ENCODE results near the gene NEK8. TPM values are rescaled to one million over a fixed set of nuclear protein-coding genes. Genes with fewer than 3 reads are reported as not detected.
A peak's percentile ranks its signal among the peaks of the same experiment; 100 is the strongest.
"Not testable (repeated sequence)": the region's sequence is repeated elsewhere in the genome, so short reads cannot be mapped to it uniquely, and the experiment has no call there.

The NEK8 gene
- total RNA-seq, 1 experiment from 2014 or later = 8.6 TPM

- no peaks in the 10 kb centered on the region for H3K27me3 Mint-ChIP-seq (ENCODE audit: insufficient read depth, unreplicated experiment)
- peaks cover 7% of the 10 kb centered on the region for H3K4me1 Mint-ChIP-seq (ENCODE audit: insufficient read depth, unreplicated experiment)
- intact Hi-C loops (cut with micrococcal nuclease) = no loop called here
- BruUV-seq (replicated peaks) = no TSS peak
- DNase-seq (ENCODE audit: unreplicated experiment) = no peak
- TF ChIP-seq, protein P1, sequence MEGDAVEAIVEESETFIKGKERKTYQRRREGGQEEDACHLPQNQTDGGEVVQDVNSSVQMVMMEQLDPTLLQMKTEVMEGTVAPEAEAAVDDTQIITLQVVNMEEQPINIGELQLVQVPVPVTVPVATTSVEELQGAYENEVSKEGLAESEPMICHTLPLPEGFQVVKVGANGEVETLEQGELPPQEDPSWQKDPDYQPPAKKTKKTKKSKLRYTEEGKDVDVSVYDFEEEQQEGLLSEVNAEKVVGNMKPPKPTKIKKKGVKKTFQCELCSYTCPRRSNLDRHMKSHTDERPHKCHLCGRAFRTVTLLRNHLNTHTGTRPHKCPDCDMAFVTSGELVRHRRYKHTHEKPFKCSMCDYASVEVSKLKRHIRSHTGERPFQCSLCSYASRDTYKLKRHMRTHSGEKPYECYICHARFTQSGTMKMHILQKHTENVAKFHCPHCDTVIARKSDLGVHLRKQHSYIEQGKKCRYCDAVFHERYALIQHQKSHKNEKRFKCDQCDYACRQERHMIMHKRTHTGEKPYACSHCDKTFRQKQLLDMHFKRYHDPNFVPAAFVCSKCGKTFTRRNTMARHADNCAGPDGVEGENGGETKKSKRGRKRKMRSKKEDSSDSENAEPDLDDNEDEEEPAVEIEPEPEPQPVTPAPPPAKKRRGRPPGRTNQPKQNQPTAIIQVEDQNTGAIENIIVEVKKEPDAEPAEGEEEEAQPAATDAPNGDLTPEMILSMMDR (IDR thresholded peaks at IDR 0.05; ENCODE audit: unreplicated experiment) = no peak
- H3K36me3 Mint-ChIP-seq (ENCODE audit: insufficient read depth, unreplicated experiment) = peaks cover 6% of the 10 kb centered on the region
- no peak overlapping the region for H3K27ac Mint-ChIP-seq (ENCODE audit: low read depth, unreplicated experiment)
- no peaks in the 10 kb centered on the region for H3K9me3 Mint-ChIP-seq (ENCODE audit: unreplicated experiment)
- ChIA-PET POLR2A (interaction anchor here (1.0 to 18.0 kb wide), 2 partner anchors 10 to 12 kb away, joined by 3 to 1135 read pairs; partner anchors contain the start of gene TRAF4), CTCF (interaction anchor here (1.1 to 2.0 kb wide), 4 partner anchors 8 to 17 kb away, joined by 3 to 7 read pairs (median 4); partner anchors contain the start of gene TLCD1)
- no peak overlapping the region for H3K4me3 Mint-ChIP-seq (ENCODE audit: unreplicated experiment)
Observed at GRCh38 chr17:28734712-28735241, 6.2 kb downstream of the NEK8 start.

- Mint-ChIP-seq H3K27ac (ENCODE audit: low read depth, unreplicated experiment) (no peak overlapping the region), H3K9me3 (ENCODE audit: unreplicated experiment) (no peaks in the 10 kb centered on the region), H3K27me3 (ENCODE audit: insufficient read depth, unreplicated experiment) (no peaks in the 10 kb centered on the region), H3K36me3 (ENCODE audit: insufficient read depth, unreplicated experiment) (peaks cover 6% of the 10 kb centered on the region), H3K4me3 (ENCODE audit: unreplicated experiment) (no peak overlapping the region), H3K4me1 (ENCODE audit: insufficient read depth, unreplicated experiment) (peaks cover 5% of the 10 kb centered on the region)
- CTCF ChIA-PET = interaction anchor here (0.6 to 2.0 kb wide), 5 partner anchors 8 to 17 kb away, joined by 3 to 7 read pairs (median 3); partner anchors contain the start of gene TLCD1
- DNase-seq (ENCODE audit: unreplicated experiment) = peak; percentile 39
- BruUV-seq (replicated peaks) = no TSS peak
- TF ChIP-seq, protein P1 (IDR thresholded peaks at IDR 0.05; ENCODE audit: unreplicated experiment) = no peak
- POLR2A ChIA-PET = interaction anchor here (0.7 to 18.0 kb wide), 4 partner anchors 10 to 217 kb away, joined by 3 to 1135 read pairs (median 3); partner anchors contain the start of genes RPL23A and TRAF4
- intact Hi-C loops (cut with micrococcal nuclease) = no loop called here
Observed at GRCh38 chr17:28735242-28735722, 6.7 kb downstream of the NEK8 start.

DNA sequence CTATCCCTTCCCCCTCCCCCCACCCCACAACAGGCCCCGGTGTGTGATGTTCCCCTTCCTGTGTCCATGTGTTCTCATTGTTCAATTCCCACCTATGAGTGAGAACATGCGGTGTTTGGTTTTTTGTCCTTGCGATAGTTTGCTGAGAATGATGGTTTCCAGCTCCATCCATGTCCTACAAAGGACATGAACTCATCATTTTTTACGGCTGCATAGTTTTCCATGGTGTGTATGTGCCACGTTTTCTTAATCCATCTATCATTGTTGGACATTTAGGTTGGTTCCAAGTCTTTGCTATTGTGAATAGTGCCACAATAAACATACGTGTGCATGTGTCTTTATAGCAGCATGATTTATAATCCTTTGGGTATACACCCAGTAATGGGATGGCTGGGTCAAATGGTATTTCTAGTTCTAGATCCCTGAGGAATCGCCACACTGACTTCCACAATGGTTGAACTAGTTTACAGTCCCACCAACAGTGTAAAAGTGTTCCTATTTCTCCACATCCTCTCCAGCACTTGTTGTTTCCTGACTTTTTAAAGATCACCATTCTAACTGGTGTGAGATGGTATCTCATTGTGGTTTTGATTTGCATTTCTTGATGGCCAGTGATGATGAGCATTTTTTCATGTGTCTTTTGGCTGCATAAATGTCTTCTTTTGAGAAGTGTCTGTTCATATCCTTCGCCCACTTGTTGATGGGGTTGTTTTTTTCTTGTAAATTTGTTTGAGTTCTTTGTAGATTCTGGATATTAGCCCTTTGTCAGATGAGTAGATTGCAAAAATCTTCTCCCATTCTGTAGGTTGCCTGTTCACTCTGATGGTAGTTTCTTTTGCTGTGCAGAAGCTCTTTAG is 7.6 kb downstream of the NEK8 start:
- H3K9me3 Mint-ChIP-seq (ENCODE audit: unreplicated experiment); H3K4me3 Mint-ChIP-seq (ENCODE audit: unreplicated experiment); DNase-seq (ENCODE audit: unreplicated experiment); H3K36me3 Mint-ChIP-seq (ENCODE audit: insufficient read depth, unreplicated experiment); H3K27me3 Mint-ChIP-seq (ENCODE audit: insufficient read depth, unreplicated experiment); intact Hi-C loops (cut with micrococcal nuclease); H3K27ac Mint-ChIP-seq (ENCODE audit: low read depth, unreplicated experiment); H3K4me1 Mint-ChIP-seq (ENCODE audit: insufficient read depth, unreplicated experiment); BruUV-seq (replicated peaks): not testable (repeated sequence)
- ChIA-PET POLR2A (interaction anchor here (0.7 to 18.0 kb wide), 3 partner anchors 11 to 216 kb away, joined by 3 to 1135 read pairs (median 3); partner anchors contain the start of genes RPL23A and TRAF4), CTCF (interaction anchor here (0.6 to 2.0 kb wide), 5 partner anchors 8 to 16 kb away, joined by 3 to 7 read pairs (median 3); partner anchors contain the start of gene TLCD1)

GRCh38 chr17:28737316-28737715 is 8.7 kb downstream of the NEK8 start:
- Mint-ChIP-seq H3K27me3 (ENCODE audit: insufficient read depth, unreplicated experiment) (no peaks in the 10 kb centered on the region), H3K4me1 (ENCODE audit: insufficient read depth, unreplicated experiment) (peaks cover 2% of the 10 kb centered on the region), H3K9me3 (ENCODE audit: unreplicated experiment) (no peaks in the 10 kb centered on the region), H3K27ac (ENCODE audit: low read depth, unreplicated experiment) (no peak overlapping the region), H3K4me3 (ENCODE audit: unreplicated experiment) (no peak overlapping the region), H3K36me3 (ENCODE audit: insufficient read depth, unreplicated experiment) (peaks cover 6% of the 10 kb centered on the region)
- POLR2A ChIA-PET = no interaction called here
- no TSS peak for BruUV-seq (replicated peaks)
- TF ChIP-seq, protein P1 (IDR thresholded peaks at IDR 0.05; ENCODE audit: unreplicated experiment) = no peak
- CTCF ChIA-PET = interaction anchor here (0.6 kb wide), 1 partner anchor 10 kb away, joined by 3 read pairs; no protein-coding TSS in a partner anchor
- DNase-seq (ENCODE audit: unreplicated experiment) = no peak
- intact Hi-C loops (cut with micrococcal nuclease) = no loop called here

Measured in MCF 10A (cell line).